ENCODE results near the gene DGKI. TPM values are rescaled to one million over a fixed set of nuclear protein-coding genes. Genes with fewer than 3 reads are reported as not detected.

DGKI gene
- total and polyA plus RNA-seq, 2 of the 4 experiments (the other 2 are of a cell fraction), result 3.9 to 15.8 TPM

DNA sequence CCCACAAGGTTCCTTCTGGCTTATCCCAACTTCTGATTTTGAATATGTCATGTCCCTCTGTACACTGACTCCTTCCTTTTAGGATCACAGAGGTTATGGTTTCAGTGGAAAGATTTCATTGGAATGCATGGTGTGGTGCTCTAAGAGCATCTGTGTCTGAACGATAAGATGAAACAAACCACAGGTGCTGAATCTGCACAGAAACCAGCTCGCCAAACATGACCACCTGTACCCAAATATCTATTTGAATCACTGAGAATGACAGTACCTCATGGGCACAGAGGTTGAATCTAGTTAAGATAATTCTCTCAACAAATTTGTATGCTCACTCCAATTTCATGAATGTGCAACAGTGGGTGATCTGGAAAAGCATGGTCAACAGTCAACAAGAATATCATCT, 105.3 kb downstream of the DGKI start:
- Histone ChIP-seq H3K9me3 (ENCODE audit: control insufficient read depth, insufficient read depth, low read length) (no peaks in the 10 kb centered on the region), H3K79me1 (ENCODE audit: low read depth in 1 of 2, low read length in 2 of 2) (no peaks in the 10 kb centered on the region), H2BK15ac (ENCODE audit: low read depth, low read length) (no peak overlapping the region), H3K23ac (ENCODE audit: low read depth, low read length) (no peak overlapping the region), H3K36me3 (ENCODE audit: control insufficient read depth, insufficient read depth, low read length) (no peaks in the 10 kb centered on the region), H3K14ac (replicated peaks; ENCODE audit: low read depth, low read length) (no peak overlapping the region), H4K8ac (ENCODE audit: low read depth in 2 of 2, low read length in 2 of 2) (no peak overlapping the region), H4K5ac (ENCODE audit: low read depth, low read length) (no peak overlapping the region), H3K4me1 (ENCODE audit: control insufficient read depth, insufficient read depth, low read length) (no peaks in the 10 kb centered on the region), H3K27ac (ENCODE audit: insufficient read depth, low read length) (no peak overlapping the region), H2BK20ac (ENCODE audit: low read depth, low read length) (no peak overlapping the region), H4K91ac (ENCODE audit: insufficient read depth, low read depth, low read length) (no peak overlapping the region), H3K4ac (ENCODE audit: low read depth, low read length) (no peak overlapping the region), H3K4me2 (ENCODE audit: low read depth, low read length) (no peak overlapping the region), H2AK9ac (replicated peaks; ENCODE audit: low read depth, low read length, poor library complexity) (no peak overlapping the region), H3K27me3 (ENCODE audit: control insufficient read depth, insufficient read depth, low read length) (no peaks in the 10 kb centered on the region), H4K20me1 (ENCODE audit: insufficient read depth, low read length) (no peaks in the 10 kb centered on the region), H3K9me1 (ENCODE audit: insufficient read depth, low read length) (no peaks in the 10 kb centered on the region; the same call in 1 of the 2 replicates), H3K9ac (ENCODE audit: low read depth, low read length) (no peak overlapping the region), H2BK120ac (ENCODE audit: low read depth, low read length) (no peak overlapping the region), H2BK5ac (ENCODE audit: low read depth, low read length, poor library complexity, severe bottlenecking) (no peak overlapping the region), H3K4me3 (ENCODE audit: insufficient read depth, low read depth, low read length) (no peak overlapping the region), H3K56ac (ENCODE audit: extremely low read depth, insufficient read depth, low read length) (no peak overlapping the region), H3K18ac (ENCODE audit: low read depth, low read length) (no peak overlapping the region), H2AK5ac (ENCODE audit: low read depth, low read length) (no peak overlapping the region), H2AFZ (replicated peaks; ENCODE audit: low read length, poor library complexity) (no peak overlapping the region)
- intact Hi-C loops (cut with micrococcal nuclease), result no loop called here
- BruUV-seq (replicated peaks), result no TSS peak
- ChIA-PET CTCF (no interaction called here), POLR2A (ENCODE audit: unreplicated experiment) (no interaction called here)
- dilution Hi-C loops (cut with HindIII; ENCODE audit: low sequenced_read_pairs, unreplicated experiment), result no loop called here
- DNase-seq (no peak), ATAC-seq (ENCODE audit: low read depth) (no peak)
- in situ Hi-C loops (cut with MboI; ENCODE audit: low sequenced_read_pairs), result no loop called here
- no CpG with 5 or more reads among the region's 2 CpGs for WGBS, 2 experiments (ENCODE audit: extremely low coverage in 2 of 2, insufficient read length in 1 of 2)
- TF ChIP-seq RFX5 (IDR thresholded peaks at IDR 0.05; ENCODE audit: low read depth, low read length), result no peak
- no peak for TF ChIP-seq RCOR1 (IDR thresholded peaks at IDR 0.05; ENCODE audit: insufficient replicate concordance, low read length)
- no peak for TF ChIP-seq RAD21 (IDR thresholded peaks at IDR 0.05; ENCODE audit: low read length)
- TF ChIP-seq MXI1 (IDR thresholded peaks at IDR 0.05; ENCODE audit: borderline replicate concordance, low read depth, low read length), result no peak
- no peak for TF ChIP-seq CHD1 (IDR thresholded peaks at IDR 0.05; ENCODE audit: low read depth, low read length)
- no peak for TF ChIP-seq CEBPB (IDR thresholded peaks at IDR 0.05; ENCODE audit: low read depth, low read length)
- TF ChIP-seq, protein P1, sequence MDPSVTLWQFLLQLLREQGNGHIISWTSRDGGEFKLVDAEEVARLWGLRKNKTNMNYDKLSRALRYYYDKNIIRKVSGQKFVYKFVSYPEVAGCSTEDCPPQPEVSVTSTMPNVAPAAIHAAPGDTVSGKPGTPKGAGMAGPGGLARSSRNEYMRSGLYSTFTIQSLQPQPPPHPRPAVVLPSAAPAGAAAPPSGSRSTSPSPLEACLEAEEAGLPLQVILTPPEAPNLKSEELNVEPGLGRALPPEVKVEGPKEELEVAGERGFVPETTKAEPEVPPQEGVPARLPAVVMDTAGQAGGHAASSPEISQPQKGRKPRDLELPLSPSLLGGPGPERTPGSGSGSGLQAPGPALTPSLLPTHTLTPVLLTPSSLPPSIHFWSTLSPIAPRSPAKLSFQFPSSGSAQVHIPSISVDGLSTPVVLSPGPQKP (IDR thresholded peaks at IDR 0.05; ENCODE audit: borderline replicate concordance, low read depth, low read length), result no peak
- TF ChIP-seq MAFK (IDR thresholded peaks at IDR 0.05; ENCODE audit: low read depth, low read length), result no peak
- TF ChIP-seq FOS (IDR thresholded peaks at IDR 0.05; ENCODE audit: low read depth, low read length), result no peak
- no peak for TF ChIP-seq SMC3 (IDR thresholded peaks at IDR 0.05; ENCODE audit: low read depth, low read length)
